ENCODE results near the gene POLA1.
"Not testable (repeated sequence)": the region's sequence is repeated elsewhere in the genome, so short reads cannot be mapped to it uniquely, and the experiment has no call there.

The POLA1 gene

DNA sequence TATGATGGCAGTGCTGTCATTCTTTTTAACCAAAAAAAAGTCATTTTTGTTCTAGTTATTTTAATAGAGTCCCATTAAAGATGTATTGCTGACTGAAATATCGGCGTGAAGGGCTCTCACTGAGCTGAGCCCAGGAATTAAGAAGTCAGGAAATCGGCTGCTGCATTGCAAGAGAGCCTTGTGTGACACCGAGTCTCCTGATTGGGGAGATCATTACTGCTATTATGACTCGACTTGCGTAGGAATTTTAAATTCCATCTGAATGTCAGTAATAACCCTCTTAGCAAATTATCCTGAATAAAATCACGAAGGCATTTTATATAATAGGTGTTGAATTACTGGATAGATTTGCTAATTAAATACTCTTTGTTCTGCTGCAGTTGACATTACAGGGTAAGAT lies 111.5 kb downstream of the POLA1 start:
- peak; percentile 43 for DNase-seq (ENCODE audit: low spot score)

- not testable (repeated sequence) for DNase-seq (ENCODE audit: low spot score)
Measured at GRCh38 chrX:24819807-24820206, 126.1 kb downstream of the POLA1 start.

DNA sequence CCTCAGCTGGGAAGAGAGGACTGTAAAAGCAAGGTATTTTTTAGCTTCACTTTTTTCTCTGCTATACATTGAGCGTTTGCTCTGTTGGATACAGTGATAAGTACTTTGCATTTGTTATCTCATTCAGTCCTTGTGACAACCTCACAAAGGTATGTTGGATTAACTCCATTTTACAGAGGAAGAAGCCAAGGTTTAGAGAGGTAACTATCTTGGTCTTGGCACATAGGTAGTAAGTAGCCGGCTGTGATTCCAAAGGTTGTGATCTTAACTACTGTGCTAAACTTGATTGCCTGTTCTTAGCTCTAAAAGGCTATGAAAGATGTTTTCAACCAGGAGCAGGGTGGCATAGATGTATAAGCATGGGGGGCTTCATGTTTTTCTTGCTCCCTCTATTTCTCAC lies 134.4 kb downstream of the POLA1 start:
- DNase-seq (ENCODE audit: low spot score): no peak

DNA sequence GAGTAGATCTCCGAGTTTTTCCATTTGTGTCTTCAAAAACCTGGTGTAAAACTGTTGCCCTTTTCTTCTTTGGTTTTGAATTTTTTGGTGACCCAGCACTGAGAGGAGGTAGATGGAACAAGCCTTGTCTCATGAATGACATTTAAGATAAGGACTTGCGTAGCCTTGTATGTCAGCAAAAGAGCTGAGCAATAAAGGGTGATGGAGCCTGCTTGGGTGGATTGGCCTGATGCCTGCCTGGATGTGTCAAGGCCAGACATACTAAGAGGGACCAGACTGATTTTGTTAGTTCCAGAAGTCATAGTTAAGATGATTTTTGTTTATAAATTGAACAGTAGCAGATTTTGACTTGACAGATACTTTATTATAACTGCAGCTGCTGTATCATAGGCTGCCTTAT lies 134.9 kb downstream of the POLA1 start:
- DNase-seq (ENCODE audit: low spot score): no peak

GRCh38 chrX:24833695-24834094 lies 140.0 kb downstream of the POLA1 start:
- no peak for DNase-seq (ENCODE audit: low spot score)

- no peak for DNase-seq (ENCODE audit: low spot score)
Measured at GRCh38 chrX:24837966-24838365, 144.2 kb downstream of the POLA1 start.

- DNase-seq (ENCODE audit: low spot score): no peak
Measured at GRCh38 chrX:24838629-24839028, 144.9 kb downstream of the POLA1 start.

- no peak for DNase-seq (ENCODE audit: low spot score)
Measured at GRCh38 chrX:24839331-24839730, 145.6 kb downstream of the POLA1 start.

DNA sequence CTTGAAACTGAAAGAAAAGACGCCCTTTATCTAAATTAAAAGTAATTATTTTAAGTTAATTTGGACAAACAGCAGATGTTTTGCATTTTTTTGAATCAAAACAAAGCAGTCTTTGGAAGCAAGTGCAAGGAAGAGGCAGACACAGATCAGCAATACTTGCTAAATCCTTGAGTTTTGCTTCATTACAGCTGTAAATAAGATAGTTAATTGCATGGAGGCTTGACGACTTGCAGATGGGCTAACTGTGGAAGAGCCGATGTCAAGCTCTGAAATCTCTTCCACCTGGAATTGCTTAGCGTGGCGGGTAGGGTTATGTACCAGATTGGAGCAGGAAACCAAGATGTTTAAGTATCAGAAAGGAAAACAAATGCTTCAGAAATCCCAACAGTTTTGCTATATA lies 148.8 kb downstream of the POLA1 start:
- DNase-seq (ENCODE audit: low spot score): no peak

- no peak for DNase-seq (ENCODE audit: low spot score)
Measured at GRCh38 chrX:24846550-24847150, 152.9 kb downstream of the POLA1 start.

DNA sequence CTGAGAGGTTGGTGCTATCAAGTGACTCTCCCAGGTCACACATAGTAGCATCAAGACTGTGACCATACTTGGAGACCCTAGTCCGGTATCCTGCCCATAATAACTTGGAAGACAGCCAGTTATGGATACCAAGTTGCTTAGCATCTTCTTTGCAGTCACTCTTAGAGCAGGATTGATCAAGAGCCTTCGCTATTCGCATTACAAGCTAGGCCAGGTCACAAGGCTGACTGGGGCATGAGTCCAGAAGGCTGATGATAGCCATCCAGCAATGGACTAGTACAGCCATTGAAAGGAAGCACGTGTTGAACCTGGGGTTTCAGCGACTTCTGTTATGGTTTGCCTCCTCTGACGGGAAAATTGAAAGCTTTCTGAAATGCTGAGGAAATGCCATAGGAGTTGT lies 157.6 kb downstream of the POLA1 start:
- no peak for DNase-seq (ENCODE audit: low spot score)

DNA sequence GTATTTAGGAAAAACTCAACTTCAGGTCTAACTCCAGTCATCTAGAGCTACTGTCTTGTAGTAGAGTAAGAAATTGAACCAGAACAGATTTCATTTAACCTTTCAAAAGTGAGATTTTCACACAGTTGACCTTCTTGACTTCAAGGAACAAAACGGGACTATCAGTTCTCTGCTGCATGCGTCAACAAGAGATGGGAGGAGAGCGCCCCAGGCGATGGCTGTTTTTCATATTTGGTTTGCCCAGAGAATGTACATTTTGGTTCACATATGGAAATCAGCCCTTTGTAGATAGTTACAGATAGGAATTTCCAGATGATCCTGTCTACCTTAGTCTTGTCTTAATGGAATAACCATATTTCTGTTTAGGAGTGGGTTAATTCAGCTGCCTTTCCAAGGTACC lies 158.1 kb downstream of the POLA1 start:
- no peak for DNase-seq (ENCODE audit: low spot score)

GRCh38 chrX:24858004-24858746 lies 164.5 kb downstream of the POLA1 start:
- DNase-seq (ENCODE audit: low spot score): no peak

DNA sequence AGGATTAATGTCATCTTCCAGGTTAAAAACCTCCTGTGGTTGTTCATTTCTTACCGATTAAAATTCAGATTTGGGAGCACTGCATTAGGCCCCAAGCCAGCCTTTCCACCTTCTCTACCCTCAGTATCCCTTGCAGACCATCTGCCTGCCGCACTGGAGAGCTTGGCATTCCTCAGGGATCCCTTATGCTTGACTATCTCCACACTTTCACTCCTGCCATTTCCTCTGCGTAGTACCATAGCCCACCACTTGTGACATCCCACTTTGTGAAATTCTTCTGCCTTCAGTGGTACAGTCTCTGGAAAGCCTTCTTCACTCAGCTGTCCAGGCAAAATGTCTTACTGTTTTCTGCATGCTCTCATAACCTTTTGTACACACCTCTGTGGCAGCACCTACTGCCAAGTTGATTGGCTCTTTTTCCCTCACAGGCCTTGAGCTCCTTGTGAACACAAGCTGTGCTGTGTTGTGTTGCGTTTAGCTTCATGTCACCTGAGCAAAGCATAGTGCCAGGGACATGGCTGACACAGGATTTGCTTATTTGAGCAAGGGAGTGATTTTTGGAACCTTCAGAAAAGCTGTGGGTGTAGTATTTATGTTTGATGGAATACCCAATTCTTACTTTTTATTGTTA lies 165.6 kb downstream of the POLA1 start:
- DNase-seq (ENCODE audit: low spot score): no peak

DNA sequence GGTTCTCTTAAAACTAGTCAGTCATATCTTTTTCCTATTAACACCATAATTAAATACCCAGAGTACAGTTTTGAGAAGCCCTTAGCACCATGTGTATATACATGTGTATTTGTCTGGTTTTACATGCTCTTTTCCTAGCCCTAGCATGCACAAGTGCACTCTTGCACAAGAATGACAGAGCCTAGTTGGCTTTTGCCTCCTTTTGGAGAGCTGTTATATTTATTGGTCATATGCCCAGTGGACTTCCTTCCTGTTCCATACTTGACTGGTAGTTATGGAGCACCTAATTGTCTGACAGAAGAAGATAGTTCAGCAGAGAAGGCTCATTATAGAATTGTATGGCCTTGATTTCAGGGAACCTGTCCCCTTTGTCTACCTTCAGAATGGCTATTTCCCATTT lies 166.4 kb downstream of the POLA1 start:
- no peak for DNase-seq (ENCODE audit: low spot score)

- DNase-seq (ENCODE audit: low spot score): no peak
Measured at GRCh38 chrX:24862343-24862742, 168.6 kb downstream of the POLA1 start.

- DNase-seq (ENCODE audit: low spot score): not testable (repeated sequence)
Measured at GRCh38 chrX:24863779-24864178, 170.1 kb downstream of the POLA1 start.

GRCh38 chrX:24870143-24870542 lies 176.4 kb downstream of the POLA1 start:
- DNase-seq (ENCODE audit: low spot score): no peak

- no peak for DNase-seq (ENCODE audit: low spot score)
Measured at GRCh38 chrX:24874604-24875247, 181.0 kb downstream of the POLA1 start.

DNA sequence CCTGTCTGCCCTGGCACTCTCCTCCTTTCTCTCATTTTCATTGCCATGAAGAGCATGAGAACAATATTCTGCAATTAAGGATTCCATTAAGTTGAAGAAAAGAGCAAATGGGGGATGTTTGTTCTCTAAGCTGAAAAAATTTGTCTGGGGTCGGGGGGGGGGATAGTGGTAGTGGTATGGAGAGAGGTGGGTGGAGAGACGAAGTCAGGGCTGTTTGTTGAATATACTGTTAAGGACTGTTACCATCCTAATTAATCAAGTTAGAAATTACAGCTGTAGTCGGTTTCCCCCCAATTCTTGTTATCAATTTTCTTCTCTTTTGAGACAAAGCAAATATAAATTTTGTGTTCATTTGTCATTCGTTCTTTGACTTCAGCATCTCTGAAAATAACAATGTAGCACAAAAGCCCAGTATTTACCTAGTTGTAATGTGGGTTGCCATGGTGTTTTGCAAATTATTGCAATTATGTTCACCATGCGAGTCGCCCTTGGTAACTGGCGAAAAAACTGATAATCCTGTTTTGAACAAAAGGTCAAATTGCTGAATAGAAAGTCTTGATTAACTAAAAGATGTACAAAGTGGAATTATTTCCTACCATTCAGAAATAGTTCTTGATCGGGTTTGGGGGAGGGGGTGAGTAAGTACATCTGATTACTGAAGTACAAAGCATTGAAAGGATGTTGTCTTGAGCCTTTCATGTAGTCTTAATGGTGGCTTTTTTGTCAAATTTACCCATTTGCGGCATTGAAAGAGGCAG lies 183.0 kb downstream of the POLA1 start:
- no peak for DNase-seq (ENCODE audit: low spot score)

GRCh38 chrX:24877288-24877664 lies 183.6 kb downstream of the POLA1 start:
- no peak for DNase-seq (ENCODE audit: low spot score)

Data from putamen (tissue), 1 donor.